Measurements from ENCODE around the gene DIP2C. TPM values are rescaled to one million over a fixed set of nuclear protein-coding genes. Genes with fewer than 3 reads are reported as not detected.

DIP2C gene
- polyA plus RNA-seq, 3 donors, result 0.11 TPM; not detected in 2

DNA sequence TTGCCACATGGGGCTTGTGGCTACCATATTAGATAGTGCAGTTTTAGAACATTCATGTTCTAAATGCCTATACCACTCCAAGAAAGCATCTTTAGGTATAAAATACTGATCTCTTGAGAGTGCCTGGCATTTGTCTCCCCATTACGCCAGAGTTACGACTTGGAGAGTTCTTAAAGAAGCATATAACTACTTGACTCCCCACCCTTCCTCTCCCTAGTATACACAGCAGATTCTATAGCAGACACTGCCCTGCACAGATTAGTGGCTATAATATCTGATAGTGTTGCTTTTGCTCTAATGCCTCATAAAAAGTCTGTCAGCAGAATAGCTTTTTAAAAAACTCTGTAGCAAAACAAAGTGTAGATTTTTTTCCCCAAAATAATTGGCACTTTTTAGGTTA lies 463.4 kb downstream of the DIP2C start:
- no peaks in the 10 kb centered on the region for H3K27me3 Mint-ChIP-seq (ENCODE audit: low read depth in 3 of 3)
- Histone ChIP-seq H3K4me2 (replicated peaks; ENCODE audit: extremely low read depth, low read length, poor library complexity, severe bottlenecking) (no peak overlapping the region), H3K36me3 (replicated peaks in 1 of 2; ENCODE audit: control insufficient read depth in 1 of 2, insufficient read depth in 2 of 2, low read length in 2 of 2) (no peaks in the 10 kb centered on the region), H3K79me2 (ENCODE audit: insufficient read depth, low read length) (no peaks in the 10 kb centered on the region), H3K4me1 (ENCODE audit: control insufficient read depth in 1 of 2, insufficient read depth in 2 of 2, low read length in 2 of 2) (no peaks in the 10 kb centered on the region), H3K9ac (ENCODE audit: insufficient read depth, low read length, poor library complexity, severe bottlenecking) (no peak overlapping the region), H3K4me3 (replicated peaks in 1 of 3; ENCODE audit: low read depth in 2 of 3, low read length in 3 of 3) (no peak overlapping the region), H3K27ac (ENCODE audit: low read depth in 1 of 2, low read length in 2 of 2) (no peak overlapping the region), H3K27me3 (ENCODE audit: control insufficient read depth in 2 of 2, insufficient read depth in 2 of 2, low read length in 2 of 2) (no peaks in the 10 kb centered on the region), H3K9me3 (replicated peaks in 1 of 2; ENCODE audit: control insufficient read depth in 1 of 2, insufficient read depth in 1 of 2, low read length in 2 of 2) (no peaks in the 10 kb centered on the region), H4K20me1 (ENCODE audit: insufficient read depth, low read length) (no peaks in the 10 kb centered on the region), H2AFZ (ENCODE audit: insufficient read depth, low read depth, low read length, poor library complexity, severe bottlenecking) (no peak overlapping the region)
- H3K4me3 Mint-ChIP-seq, result no peak overlapping the region
- no peaks in the 10 kb centered on the region for H3K9me3 Mint-ChIP-seq
- no peak overlapping the region for H3K27ac Mint-ChIP-seq
- intact Hi-C loops (cut with micrococcal nuclease), result no loop called here
- no peak for DNase-seq
- H3K4me1 Mint-ChIP-seq, result no peaks in the 10 kb centered on the region
- TF ChIP-seq, protein P1, sequence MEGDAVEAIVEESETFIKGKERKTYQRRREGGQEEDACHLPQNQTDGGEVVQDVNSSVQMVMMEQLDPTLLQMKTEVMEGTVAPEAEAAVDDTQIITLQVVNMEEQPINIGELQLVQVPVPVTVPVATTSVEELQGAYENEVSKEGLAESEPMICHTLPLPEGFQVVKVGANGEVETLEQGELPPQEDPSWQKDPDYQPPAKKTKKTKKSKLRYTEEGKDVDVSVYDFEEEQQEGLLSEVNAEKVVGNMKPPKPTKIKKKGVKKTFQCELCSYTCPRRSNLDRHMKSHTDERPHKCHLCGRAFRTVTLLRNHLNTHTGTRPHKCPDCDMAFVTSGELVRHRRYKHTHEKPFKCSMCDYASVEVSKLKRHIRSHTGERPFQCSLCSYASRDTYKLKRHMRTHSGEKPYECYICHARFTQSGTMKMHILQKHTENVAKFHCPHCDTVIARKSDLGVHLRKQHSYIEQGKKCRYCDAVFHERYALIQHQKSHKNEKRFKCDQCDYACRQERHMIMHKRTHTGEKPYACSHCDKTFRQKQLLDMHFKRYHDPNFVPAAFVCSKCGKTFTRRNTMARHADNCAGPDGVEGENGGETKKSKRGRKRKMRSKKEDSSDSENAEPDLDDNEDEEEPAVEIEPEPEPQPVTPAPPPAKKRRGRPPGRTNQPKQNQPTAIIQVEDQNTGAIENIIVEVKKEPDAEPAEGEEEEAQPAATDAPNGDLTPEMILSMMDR (IDR thresholded peaks at IDR 0.05), result no peak
- H3K36me3 Mint-ChIP-seq, result peaks cover 3 to 11% of the 10 kb centered on the region in 2 donors
- WGBS (ENCODE audit: insufficient coverage), result 100% methylated on average over 2 of the region's 2 CpGs

DNA sequence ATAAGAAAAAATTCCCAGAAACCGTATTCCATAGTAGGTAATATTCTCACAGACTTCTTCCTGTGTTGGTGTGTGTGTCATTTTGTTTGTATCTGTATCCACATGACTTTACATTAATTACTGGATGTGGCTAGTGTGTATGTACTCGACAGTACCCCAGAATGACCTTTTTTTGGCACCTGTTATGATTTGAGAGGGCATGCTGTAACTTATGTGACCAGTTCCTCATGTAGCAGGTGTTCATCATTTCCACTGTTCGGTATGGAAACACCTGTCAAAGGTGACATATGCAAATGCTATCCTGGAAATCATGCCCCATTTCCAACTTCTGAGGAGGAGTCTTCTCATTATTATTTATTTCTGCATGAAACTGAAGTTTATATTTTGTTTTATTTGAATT lies 464.9 kb downstream of the DIP2C start:
- H3K79me2 ChIP-seq (ENCODE audit: insufficient read depth, low read length), result no peaks in the 10 kb centered on the region
- H3K27me3 Mint-ChIP-seq (ENCODE audit: low read depth in 3 of 3), result no peaks in the 10 kb centered on the region
- peaks cover 2% of the 10 kb centered on the region for H3K4me1 Mint-ChIP-seq
- no peaks in the 10 kb centered on the region for H3K36me3 ChIP-seq (replicated peaks in 1 of 2; ENCODE audit: control insufficient read depth in 1 of 2, insufficient read depth in 2 of 2, low read length in 2 of 2)
- H3K4me3 ChIP-seq (replicated peaks in 1 of 3; ENCODE audit: low read depth in 2 of 3, low read length in 3 of 3), result no peak overlapping the region
- H3K9me3 Mint-ChIP-seq, result no peaks in the 10 kb centered on the region
- TF ChIP-seq, protein P1 (IDR thresholded peaks at IDR 0.05), result no peak
- no peak for DNase-seq
- H4K20me1 ChIP-seq (ENCODE audit: insufficient read depth, low read length), result no peaks in the 10 kb centered on the region
- no peaks in the 10 kb centered on the region for H3K27me3 ChIP-seq (ENCODE audit: control insufficient read depth in 2 of 2, insufficient read depth in 2 of 2, low read length in 2 of 2)
- no peaks in the 10 kb centered on the region for H3K9me3 ChIP-seq (replicated peaks in 1 of 2; ENCODE audit: control insufficient read depth in 1 of 2, insufficient read depth in 1 of 2, low read length in 2 of 2)
- peaks cover 3 to 11% of the 10 kb centered on the region in 2 donors for H3K36me3 Mint-ChIP-seq
- no CpG with 5 or more reads among the region's 3 CpGs for WGBS (ENCODE audit: insufficient coverage)
- H3K4me3 Mint-ChIP-seq, result no peak overlapping the region
- H3K4me2 ChIP-seq (replicated peaks; ENCODE audit: extremely low read depth, low read length, poor library complexity, severe bottlenecking), result no peak overlapping the region
- no peak overlapping the region for H3K9ac ChIP-seq (ENCODE audit: insufficient read depth, low read length, poor library complexity, severe bottlenecking)
- no peaks in the 10 kb centered on the region for H3K4me1 ChIP-seq (ENCODE audit: control insufficient read depth in 1 of 2, insufficient read depth in 2 of 2, low read length in 2 of 2)
- H2AFZ ChIP-seq (ENCODE audit: insufficient read depth, low read depth, low read length, poor library complexity, severe bottlenecking), result no peak overlapping the region
- intact Hi-C loops (cut with micrococcal nuclease), result no loop called here
- no peak overlapping the region for H3K27ac ChIP-seq (ENCODE audit: low read depth in 1 of 2, low read length in 2 of 2)
- no peak overlapping the region for H3K27ac Mint-ChIP-seq

Small RNA genes lying within 50 kb of the gene (small RNA-seq; reads per million reads assigned to genes)
- gene MIR5699 (ENCODE audit: insufficient read length, low read depth) (not detected), gene RN7SL754P (ENCODE audit: insufficient read length, low read depth) (not detected), gene RNA5SP298 (ENCODE audit: insufficient read length, low read depth) (not detected)

Other genes with a start within 250 kb of the DIP2C start
- 10 to 100 TPM; 17.2 to 52.3 (median 33.0) TPM for gene LARP4B, start 242.0 kb upstream of the DIP2C start, polyA plus RNA-seq

All from CD14-positive monocyte (primary cell).